Body of pancreas (tissue), 4 donors: ENCODE measurements around the gene ERVH48-1. TPM values are rescaled to one million over a fixed set of nuclear protein-coding genes. Genes with fewer than 3 reads are reported as not detected.
"Not testable (repeated sequence)": the region's sequence is repeated elsewhere in the genome, so short reads cannot be mapped to it uniquely, and the experiment has no call there.

Experiments used
- ATAC-seq: fragments of 150-250 bp; one replicate; pipeline ENCODE4 v1.9.1; 2016
- DNase-seq, 4 donors: peaks; one replicate each; pipeline ENCODE4 v3.0.0-alpha.2; 2019
- H3K27ac ChIP-seq, 4 donors: fragments of 200-600 bp; sonication (generic); 1 replicate in 3 of 4; 2 replicates in 1 of 4; pipeline versions ENCODE4 v1.5.1 to v1.6.1; 2016 to 2019; ENCODE audit warnings: mild to moderate bottlenecking in 1 of 4, mixed read lengths in 1 of 4, moderate library complexity in 1 of 4
- H3K27me3 ChIP-seq, 2 donors: fragments of 200-600 bp; sonication (generic); one replicate each; pipeline ENCODE4 v1.6.0; 2016; ENCODE audit warnings: mild to moderate bottlenecking in 1 of 2
- H3K36me3 ChIP-seq, 2 donors: fragments of 200-600 bp; sonication (generic); replicated peaks in 1 of 2; 2 replicates each; pipeline ENCODE4 v1.5.1; 2016; ENCODE audit warnings: low read depth in 2 of 2; ENCODE audit not compliant: insufficient read depth in 1 of 2
- H3K4me1 ChIP-seq: fragments of 200-600 bp; sonication (generic); one replicate; pipeline ENCODE4 v1.6.0; 2016
- H3K4me3 ChIP-seq, 2 donors: fragments of 200-600 bp; sonication (generic); 1 replicate in 1 of 2; 2 replicates in 1 of 2; pipeline ENCODE4 v1.5.1; 2016 to 2019
- H3K9me3 ChIP-seq, 3 donors: fragments of 200-600 bp; sonication (generic); 1 replicate in 2 of 3; 2 replicates in 1 of 3; pipeline ENCODE4 v1.5.1; 2016
- POLR2A ChIP-seq, 3 donors: fragments of 450-650 bp; IDR thresholded peaks; one replicate each; pipeline ENCODE4 v1.6.1; 2016; ENCODE audit warnings: antibody characterized with exemption in 3 of 3, mild to moderate bottlenecking in 2 of 3
- WGBS, 2 donors: methylation state at CpG; one replicate each; pipeline ENCODE4 v1.1.5; 2017; 5-methylcytosine and 5-hydroxymethylcytosine counted together
- intact Hi-C: fragments of 100-400 bp; cut with DNase I; formaldehyde crosslinking; loops from one replicate; pipeline ENCODE4 v1.15.1; 2023
- total RNA-seq, 2 donors: library from RNA; depleted of rRNA; stranded (reverse); fragments of >200 nt; gene quantifications; one replicate each; pipeline ENCODE4 v1.1.0, GENCODE V29; 2016
- TF ChIP-seq, protein P1 (sequence below), 7 experiments: fragments of 450-650 bp in 4 of 7; fragments of 200-600 bp in 3 of 7; sonication (generic) in 3 of 7; IDR thresholded peaks; one replicate each; pipeline ENCODE4 v1.5.1; 2016 to 2019; ENCODE audit warnings: antibody characterized with exemption in 7 of 7

Gene ERVH48-1
- total RNA-seq, 2 donors from 2014 or later, result 0.52 TPM; not detected in 1

DNA sequence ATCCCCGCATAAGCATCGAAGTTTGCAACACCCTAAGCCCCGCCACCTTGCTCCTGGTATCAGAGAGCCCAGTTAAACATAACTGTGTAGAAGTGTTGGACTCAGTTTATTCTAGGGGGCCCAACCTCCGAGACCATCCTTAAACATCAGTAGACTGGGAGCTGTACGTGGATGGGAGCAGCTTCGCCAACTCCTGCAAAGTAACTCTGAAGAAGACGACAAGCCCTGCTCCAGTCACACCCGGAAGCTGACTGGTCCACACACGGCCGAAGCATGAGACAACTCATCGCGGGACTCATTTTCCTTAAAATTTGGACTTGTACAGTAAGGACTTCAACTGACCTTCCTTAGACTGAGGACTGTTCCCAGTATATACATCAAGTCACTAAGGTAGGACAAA lies 8.5 kb upstream of the ERVH48-1 start:
- not testable (repeated sequence) for DNase-seq
- intact Hi-C loops, result loop anchor here (10.0 kb wide), 1 partner anchor 51 kb away; no protein-coding TSS in a partner anchor

DNA sequence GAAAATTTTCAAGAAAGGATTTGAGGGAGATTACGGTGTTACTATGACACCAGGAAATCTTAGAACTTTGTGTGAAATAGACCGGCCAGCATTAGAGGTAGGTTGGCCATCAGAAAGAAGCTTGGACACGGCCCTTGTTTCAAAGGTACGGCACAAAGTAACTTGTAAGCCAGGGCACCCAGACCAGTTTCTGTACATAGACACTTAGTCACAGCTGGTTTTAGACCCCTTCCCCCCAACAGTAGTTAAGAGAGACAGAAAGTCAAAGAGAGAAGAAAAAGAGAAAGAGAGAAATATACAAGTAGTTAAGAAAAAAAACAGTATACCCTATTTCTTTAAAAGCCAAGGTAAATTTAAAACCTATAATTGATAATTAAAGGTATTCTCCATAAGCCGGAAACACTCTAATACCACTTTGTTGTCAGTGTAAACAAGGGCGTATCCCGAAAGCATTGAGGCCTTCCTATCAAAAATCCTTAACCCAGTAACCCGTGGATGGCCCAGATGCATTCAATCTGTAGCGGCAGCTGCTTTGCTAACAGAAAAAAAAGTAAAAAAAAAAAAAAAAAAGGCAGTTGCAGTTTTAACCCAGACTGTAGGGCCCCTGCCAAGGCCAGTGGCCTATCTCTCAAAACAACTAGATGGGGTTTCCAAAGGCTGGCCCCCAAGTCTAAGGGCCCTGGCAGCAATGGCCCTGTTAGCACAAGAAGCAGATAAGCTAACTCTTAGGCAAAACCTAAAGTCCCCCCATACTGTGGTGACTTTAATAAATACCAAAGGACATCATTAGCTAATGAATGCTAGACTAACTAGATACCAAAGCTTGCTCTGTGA lies 7.9 kb upstream of the ERVH48-1 start:
- Histone ChIP-seq H3K4me1 (peaks cover 17% of the 10 kb centered on the region), H3K27ac (peak overlapping the region in 3 of 4 donors; percentile 41 to 71 (median 56))
- intact Hi-C loops, result loop anchor here (10.0 kb wide), 1 partner anchor 51 kb away; no protein-coding TSS in a partner anchor
- ATAC-seq (peak; percentile 56), DNase-seq (peak; percentile 34 to 55 (median 44))
- H3K4me3 ChIP-seq, H3K27me3 ChIP-seq, H3K9me3 ChIP-seq, H3K36me3 ChIP-seq: not testable (repeated sequence)
- WGBS, 2 donors, result 19 to 26% methylated on average over 8 to 9 of the region's 9 CpGs

More for the DNA sequence above, 8.5 kb upstream of the ERVH48-1 start:
- H3K27ac ChIP-seq, result peak overlapping the region in 2 of 4 donors; percentile 41 to 71
- WGBS, 2 donors, result 90 to 97% methylated on average over 11 to 12 of the region's 12 CpGs
- peaks cover 17% of the 10 kb centered on the region for H3K4me1 ChIP-seq
- not testable (repeated sequence) for H3K9me3 ChIP-seq, H3K36me3 ChIP-seq, H3K4me3 ChIP-seq, ATAC-seq, H3K27me3 ChIP-seq

DNA sequence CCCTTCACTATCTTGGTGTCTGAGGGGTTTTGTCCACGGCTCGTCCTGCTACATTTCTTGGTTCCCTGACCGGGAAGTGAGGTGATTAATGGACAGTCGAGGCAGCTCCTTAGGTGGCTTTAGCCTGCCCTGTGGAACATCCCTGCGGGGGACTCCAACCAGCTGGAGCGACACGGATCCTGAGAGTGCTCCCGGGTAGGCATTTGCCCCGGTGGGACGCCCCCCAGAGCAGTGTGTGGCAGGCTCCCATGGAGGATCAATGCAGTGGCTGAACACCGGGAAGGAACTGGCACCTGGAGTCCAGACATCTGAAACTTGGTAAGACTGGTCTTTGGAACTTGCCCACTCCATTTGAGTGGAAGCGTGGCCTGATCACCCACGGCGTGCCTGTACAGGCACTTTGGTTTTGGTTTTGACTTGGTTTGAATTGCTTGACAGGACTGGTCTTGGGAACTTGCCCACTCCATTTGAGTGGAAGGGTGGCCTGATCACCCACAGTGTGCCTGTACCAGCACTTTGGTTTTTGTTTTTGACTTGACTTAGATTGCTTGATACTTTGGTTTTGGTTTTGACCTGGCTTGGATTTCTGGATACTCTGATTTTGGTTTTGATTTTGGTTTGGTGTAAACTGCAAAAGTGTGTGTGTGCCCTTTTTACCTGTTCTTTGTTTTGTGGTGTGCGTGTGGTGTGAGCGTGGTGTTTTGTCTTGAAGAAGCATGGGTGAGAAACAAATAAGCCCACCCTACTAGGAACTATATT lies 7.1 kb upstream of the ERVH48-1 start:
- not testable (repeated sequence) for H3K27me3 ChIP-seq, ATAC-seq, H3K4me3 ChIP-seq, H3K9me3 ChIP-seq, H3K36me3 ChIP-seq, DNase-seq
- peaks cover 17% of the 10 kb centered on the region for H3K4me1 ChIP-seq
- WGBS, 2 donors, result 89 to 93% methylated on average over 11 to 16 of the region's 16 CpGs
- intact Hi-C loops, result loop anchor here (10.0 kb wide), 1 partner anchor 52 kb away; no protein-coding TSS in a partner anchor
- H3K27ac ChIP-seq, result peak overlapping the region in 2 of 4 donors; percentile 56 to 71

DNA sequence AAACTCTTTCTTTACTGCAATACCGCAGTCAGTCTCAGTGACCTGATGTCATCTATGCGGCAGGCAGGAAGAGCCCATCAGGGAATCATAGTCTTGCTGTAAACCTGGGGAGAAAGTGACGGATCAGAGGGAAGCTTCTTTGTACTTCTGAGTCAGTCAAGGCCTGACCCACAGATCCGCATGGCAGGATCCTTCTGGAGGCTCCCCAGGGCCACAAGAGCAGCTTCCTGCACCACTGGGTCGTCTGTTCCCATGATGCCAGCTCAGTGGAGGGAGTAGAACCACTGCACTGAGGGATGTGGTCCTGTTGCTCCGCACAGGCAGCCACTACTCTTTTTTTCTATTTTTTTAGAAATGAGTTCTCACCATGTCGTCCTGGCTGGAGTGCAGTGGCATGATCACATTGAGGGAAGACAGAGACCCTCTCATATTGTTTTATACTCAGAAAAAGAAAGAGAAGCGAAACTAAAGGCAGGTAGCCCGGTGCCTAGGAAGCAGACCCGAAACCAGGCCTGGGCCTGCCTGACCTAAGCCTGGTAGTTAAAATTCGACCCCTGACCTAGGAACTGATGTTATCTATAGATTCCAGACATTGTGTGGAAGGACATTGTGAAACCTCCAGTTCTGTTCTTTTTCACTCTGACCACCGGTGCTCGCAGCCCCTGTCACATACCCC lies 6.3 kb upstream of the ERVH48-1 start:
- Histone ChIP-seq H3K36me3 (no peaks in the 10 kb centered on the region), H3K4me1 (peaks cover 17% of the 10 kb centered on the region), H3K27ac (no peak overlapping the region), H3K27me3 (no peaks in the 10 kb centered on the region), H3K4me3 (no peak overlapping the region), H3K9me3 (no peaks in the 10 kb centered on the region)
- 89 to 90% methylated on average over 13 of the region's 13 CpGs for WGBS, 2 donors
- intact Hi-C loops, result loop anchor here (10.0 kb wide), 1 partner anchor 53 kb away; no protein-coding TSS in a partner anchor
- ATAC-seq (no peak), DNase-seq (no peak)
- TF ChIP-seq POLR2A (IDR thresholded peaks at IDR 0.05), result no peak
- TF ChIP-seq, protein P1, sequence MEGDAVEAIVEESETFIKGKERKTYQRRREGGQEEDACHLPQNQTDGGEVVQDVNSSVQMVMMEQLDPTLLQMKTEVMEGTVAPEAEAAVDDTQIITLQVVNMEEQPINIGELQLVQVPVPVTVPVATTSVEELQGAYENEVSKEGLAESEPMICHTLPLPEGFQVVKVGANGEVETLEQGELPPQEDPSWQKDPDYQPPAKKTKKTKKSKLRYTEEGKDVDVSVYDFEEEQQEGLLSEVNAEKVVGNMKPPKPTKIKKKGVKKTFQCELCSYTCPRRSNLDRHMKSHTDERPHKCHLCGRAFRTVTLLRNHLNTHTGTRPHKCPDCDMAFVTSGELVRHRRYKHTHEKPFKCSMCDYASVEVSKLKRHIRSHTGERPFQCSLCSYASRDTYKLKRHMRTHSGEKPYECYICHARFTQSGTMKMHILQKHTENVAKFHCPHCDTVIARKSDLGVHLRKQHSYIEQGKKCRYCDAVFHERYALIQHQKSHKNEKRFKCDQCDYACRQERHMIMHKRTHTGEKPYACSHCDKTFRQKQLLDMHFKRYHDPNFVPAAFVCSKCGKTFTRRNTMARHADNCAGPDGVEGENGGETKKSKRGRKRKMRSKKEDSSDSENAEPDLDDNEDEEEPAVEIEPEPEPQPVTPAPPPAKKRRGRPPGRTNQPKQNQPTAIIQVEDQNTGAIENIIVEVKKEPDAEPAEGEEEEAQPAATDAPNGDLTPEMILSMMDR (IDR thresholded peaks at IDR 0.05), result no peak

DNA sequence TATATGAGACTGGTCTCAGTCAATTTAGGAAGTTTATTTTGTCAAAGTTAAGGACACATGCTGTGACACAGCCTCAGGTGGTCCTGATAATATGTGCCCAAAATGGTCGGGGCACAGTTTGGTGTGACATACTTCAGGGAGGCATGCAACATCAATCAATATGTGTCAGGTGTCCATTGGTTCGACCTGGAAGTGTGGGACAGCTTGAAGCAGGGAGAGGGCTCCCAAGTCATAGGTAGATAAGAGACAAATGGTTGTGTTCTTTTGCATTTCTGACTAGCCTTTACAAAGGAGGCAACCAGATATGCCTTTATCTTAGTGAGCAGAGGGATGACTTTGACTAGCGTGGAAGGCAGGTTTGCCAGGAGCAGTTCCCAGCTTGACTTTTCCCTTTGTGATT lies 4.5 kb upstream of the ERVH48-1 start:
- H3K36me3 ChIP-seq, result no peaks in the 10 kb centered on the region
- intact Hi-C loops, result loop anchor here (10.0 kb wide), 1 partner anchor 55 kb away; no protein-coding TSS in a partner anchor
- H3K9me3 ChIP-seq, result no peaks in the 10 kb centered on the region
- H3K27ac ChIP-seq, result no peak overlapping the region
- DNase-seq (no peak), ATAC-seq (no peak)
- H3K4me3 ChIP-seq, result no peak overlapping the region
- TF ChIP-seq POLR2A (IDR thresholded peaks at IDR 0.05), result no peak
- TF ChIP-seq, protein P1 (IDR thresholded peaks at IDR 0.05), result no peak
- no peaks in the 10 kb centered on the region for H3K27me3 ChIP-seq
- WGBS, 2 donors, result 53 to 55% methylated on average over 3 of the region's 3 CpGs
- peaks cover 17% of the 10 kb centered on the region for H3K4me1 ChIP-seq

DNA sequence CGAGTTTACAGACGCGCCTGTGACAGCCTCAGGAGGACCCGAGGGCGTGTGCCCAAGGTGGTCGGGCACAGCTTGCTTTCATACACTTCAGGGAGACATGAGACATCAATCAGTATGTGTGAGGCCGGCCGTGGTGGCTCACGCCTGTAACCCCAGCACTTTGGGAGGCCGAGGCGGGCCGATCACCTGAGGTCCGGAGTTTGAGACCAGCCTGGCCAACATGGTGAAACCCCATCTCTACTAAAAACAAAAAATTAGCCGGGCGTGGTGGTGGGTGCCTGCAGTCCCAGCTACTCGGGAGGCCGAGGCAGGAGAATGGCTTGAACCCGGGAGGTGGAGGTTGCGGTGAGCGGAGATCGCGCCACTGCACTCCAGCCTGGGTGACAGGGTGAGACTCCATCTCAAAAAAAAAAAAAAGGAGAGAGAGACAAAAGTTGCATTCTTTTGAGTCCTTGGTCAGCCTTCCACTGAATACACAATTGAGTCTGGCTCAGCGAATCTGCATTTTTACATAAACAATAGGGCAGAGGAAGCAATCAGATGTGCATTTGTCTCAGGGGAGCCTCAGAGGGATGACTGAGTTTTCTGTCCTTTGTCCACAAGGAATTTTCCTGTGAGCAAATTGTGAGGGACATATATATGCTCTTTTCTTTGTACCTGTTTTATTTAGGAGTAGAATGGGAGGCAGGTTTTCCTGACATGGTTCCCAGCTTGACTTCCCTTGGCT lies 2.2 kb upstream of the ERVH48-1 start:
- H3K36me3 ChIP-seq, H3K4me3 ChIP-seq, H3K9me3 ChIP-seq, intact Hi-C loops, DNase-seq, ATAC-seq, H3K27ac ChIP-seq, H3K27me3 ChIP-seq: not testable (repeated sequence)
- 91 to 99% methylated on average over 11 to 23 of the region's 23 CpGs for WGBS, 2 donors
- peaks cover 13% of the 10 kb centered on the region for H3K4me1 ChIP-seq
